GM21515 (cell line): ENCODE measurements around the gene SETD4.

ENCODE experiments used
- ATAC-seq: cut with Tn5 transposase; IDR thresholded peaks from one replicate; pipeline ENCODE4 v1.9.1; 2021; ENCODE audit not compliant: unreplicated experiment

SETD4 gene

DNA sequence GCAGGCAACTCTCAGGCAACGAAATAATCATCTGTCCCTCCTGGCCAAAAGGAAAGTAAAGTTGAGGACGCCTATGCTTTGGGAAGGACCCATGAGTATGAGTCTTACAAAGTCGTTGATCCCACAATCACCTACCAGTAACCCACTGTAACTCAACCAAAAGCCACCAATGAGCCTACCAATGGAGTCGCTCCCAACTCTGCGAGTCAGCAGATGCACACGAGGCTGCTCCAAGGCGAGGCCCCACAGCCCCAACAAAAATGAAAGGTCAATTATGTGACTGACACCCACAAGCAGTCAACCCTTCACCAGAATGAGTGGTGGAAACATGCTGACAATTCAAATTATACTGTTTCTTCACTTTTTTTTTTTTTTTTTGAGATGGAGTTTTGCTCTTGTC is 12.0 kb downstream of the SETD4 start:
- ATAC-seq = no peak

DNA sequence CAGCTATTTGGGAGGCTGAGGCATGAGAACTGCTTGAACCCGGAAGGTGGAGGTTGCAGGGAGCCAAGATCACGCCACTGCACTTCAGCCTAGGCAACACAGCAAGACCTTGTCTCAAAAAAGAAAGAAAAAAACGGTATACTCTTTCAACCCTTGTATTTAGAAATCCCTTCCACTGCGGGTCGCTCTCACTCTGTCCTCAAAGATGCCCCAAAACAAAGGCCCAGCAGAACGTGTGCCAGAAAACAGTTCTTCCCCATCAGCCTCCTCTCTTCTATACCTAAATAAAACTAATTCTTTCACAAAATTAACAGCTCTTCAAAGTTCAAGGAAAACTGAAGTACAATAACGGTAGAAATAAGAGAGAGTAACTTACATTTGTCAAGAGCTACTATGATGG is 13.2 kb downstream of the SETD4 start:
- ATAC-seq = no peak

DNA sequence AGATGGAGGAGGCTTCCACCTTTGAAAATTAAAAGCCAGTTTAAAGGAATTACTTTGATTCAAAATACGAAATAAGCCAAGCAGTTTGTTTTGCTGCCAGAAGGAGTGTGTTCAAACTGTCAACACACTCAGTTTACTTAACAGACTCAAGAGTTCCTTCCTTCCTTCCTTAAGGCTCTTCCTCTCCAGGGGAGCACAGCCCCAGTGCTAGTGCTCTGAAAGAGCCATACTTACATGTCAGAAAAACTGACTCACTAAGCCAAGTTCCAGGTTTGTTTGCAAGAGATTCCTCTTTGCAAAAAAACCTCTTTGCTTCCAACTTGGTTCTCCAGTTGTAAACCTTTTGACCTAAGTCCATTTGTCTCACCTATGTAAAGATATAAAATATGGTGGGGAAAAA is 14.3 kb downstream of the SETD4 start:
- ATAC-seq = no peak

DNA sequence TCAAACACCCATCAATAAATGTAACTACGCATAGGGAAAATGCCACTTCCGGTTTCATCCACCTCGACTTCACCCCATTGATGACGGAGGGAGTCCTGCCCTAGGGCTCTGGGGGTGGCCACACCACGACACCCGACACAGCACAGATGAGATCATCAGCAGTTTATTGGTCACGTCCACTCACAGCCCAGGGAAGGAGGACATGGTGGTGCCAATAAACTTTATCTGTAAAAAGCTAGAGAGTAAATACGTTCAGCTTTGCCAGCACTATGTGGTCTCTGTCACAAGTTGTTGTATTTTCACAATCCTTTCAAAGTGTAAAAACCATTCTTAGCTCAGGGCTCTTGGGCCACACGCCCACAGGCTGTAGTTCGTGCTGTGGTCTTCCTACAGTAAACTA is 16.3 kb downstream of the SETD4 start:
- no peak for ATAC-seq

DNA sequence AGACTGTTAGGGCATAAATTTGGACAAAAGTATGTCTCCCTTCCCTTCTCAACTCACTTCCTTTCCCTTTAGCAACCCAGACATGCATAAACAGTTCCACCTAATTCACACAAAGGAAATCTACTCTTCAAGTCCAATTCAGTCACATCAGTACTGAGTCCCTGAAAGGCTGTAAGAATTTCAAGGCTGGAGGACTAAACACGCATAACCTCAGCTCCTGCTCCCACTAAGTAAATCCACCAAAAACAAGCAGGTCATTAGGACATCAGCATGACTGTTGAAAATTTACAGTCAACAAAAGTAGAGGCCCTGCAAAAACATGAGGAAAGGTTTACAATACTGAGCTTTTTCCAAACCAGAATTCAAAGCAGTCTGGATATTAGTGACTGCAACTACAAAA is 18.4 kb downstream of the SETD4 start:
- no peak for ATAC-seq

DNA sequence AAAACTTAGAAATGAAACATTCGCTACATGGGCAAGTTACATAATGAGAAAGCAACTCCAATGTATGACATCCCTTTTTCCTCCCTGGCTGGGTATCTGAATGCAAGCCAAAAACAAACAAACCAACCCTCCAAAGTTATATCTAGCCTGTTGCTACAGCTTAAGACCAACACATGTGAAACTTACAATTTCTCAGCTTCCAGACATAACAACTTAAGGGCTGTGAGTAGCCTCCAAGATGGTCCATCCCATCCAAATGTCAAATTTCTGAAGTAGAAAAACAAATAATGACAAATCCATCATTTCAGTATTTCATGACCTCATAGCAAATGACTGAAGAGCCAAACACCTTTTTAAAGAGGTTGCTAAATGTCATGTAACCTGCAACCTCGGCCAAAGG is 19.9 kb downstream of the SETD4 start:
- ATAC-seq = no peak

DNA sequence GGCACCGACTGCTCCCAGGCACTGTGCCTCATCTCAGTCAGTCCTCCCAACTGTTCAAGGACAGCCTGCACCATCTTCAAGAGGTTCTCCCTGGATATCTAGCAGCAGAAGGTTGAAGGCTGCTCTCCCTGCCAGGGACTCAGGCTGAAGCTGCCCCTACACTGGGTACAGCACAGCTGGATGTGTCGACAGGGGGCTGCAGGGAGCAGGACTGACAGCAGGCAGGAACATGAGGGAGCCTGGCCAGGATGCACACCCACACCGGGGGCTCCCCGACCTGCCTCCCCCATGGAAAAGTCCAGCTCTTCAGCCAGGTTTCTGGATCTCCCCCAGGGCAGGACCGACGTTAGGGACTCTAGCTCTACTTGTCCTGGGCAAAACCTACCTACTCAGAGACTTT is 20.5 kb downstream of the SETD4 start:
- no peak for ATAC-seq

DNA sequence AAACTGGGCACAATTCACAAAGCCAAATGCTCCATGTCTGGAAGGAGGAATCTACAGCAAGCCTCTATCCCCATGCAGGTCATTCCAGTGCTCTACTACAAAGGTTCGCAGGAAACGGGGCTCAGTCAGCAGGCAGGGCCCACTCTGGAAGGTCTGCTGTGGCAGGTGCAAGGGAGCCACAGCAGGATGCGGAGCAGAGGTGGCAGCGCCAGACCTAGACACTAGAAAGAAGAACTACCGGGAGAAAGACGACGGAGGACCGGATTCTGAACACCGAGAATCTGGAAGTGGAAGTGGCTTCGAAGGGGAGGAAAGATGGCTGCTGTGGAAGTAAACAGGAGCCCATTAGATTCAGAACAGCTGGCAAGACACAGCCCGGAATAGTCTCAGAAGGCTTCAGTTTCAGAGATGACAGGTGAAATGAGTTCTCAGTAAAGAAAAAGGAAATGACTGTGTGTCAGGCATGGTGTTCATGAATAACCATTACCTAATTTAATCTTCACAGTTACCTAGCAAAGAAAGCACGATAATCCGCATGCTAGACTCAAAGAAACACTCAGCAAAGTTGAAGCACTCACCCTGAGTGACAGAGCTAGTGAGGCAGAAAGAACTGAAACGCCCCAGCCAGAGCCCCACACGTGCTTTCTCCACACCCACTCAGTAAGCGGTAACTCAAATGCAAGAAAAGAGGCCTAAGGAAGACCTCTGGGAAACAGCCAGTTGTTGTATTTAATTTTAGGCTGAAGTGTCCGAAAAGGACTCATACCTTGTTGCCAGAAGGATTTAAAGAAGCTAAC is 21.4 kb downstream of the SETD4 start:
- no peak for ATAC-seq

DNA sequence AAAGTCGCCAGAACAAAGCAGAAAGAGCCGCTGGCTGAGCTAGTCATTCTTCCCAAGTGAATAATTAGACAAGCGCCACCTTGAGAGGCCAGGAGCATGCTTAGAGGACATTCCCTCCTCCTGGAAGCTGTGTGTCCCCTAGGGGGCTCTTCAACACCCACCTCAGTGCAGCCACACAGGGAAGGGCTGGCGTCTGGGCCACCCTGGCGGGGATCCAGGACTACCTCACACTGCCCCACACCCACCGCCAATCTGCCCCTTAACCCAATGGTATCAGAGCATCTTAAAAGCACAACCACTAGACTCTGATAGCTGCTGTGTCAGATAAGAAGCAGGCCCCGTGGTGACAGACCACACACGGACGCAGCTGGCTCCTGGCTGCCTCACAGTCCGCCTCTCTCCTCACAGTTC is 24.9 kb downstream of the SETD4 start:
- ATAC-seq = no peak

DNA sequence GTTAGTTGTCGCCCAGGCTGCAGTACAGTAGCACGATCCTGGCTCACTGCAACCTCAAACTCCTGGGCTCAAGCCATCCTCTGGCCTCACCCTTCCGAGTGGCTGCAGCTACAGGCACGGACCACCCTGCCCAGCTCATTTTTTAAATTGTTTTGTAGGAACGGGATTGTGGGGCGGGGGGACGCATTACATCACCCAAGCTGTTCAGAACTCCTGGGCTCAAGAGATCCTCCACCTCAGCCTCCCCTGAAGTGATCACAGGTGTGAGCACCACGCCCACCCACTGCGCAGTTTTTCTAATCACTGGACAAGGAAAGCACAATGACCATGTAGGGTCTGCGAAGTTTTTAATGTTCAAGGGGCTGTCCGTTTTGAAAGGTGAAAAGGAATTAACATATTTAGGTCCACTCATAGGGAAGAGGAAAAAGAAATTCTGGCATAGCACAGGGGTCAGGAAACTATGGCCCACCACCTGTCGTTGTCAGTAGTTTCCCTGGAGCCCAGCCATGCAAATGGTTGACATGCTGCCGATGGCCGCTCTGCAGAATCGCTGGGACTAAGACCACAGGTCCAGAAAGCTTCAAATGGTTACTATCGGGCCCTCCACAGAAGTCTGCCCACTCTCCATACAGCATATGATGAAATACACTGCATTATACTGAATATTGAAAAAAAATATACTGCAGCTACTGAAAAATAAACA is 26.0 kb downstream of the SETD4 start:
- no peak for ATAC-seq

DNA sequence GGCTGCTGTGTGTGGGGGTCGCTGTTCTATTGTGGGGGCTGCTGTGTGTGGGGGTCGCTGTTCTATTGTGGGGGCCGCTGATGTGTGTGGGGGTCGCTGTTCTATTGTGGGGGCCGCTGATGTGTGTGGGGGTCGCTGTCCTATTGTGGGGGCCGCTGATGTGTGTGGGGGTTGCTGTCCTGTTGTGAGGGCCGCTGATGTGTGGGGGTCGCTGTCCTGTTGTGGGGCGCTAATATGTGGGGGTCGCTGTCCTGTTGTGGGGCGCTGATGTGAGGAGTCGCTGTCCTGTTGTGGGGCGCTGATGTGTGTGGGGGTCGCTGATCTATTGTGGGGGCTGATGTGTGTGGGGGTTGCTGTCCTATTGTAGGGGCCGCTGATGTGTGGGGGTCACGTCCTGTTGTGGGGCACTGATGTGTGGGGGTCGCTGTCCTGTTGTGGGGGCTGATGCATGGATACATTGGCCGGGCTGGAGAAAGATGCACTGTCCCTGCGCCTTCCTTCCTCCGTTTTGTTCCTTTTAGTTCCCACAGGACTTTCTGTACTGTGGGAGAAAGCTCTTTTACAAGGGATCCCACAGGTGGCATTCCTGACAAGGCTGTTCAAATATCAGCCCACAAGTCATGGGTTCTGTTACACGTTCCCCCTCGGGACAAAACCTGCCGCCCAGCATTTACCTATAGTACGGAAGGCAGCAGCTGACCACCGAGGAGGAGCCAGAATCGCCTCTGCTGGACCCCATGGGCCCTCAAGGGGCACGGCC is 27.5 kb downstream of the SETD4 start:
- ATAC-seq = no peak

DNA sequence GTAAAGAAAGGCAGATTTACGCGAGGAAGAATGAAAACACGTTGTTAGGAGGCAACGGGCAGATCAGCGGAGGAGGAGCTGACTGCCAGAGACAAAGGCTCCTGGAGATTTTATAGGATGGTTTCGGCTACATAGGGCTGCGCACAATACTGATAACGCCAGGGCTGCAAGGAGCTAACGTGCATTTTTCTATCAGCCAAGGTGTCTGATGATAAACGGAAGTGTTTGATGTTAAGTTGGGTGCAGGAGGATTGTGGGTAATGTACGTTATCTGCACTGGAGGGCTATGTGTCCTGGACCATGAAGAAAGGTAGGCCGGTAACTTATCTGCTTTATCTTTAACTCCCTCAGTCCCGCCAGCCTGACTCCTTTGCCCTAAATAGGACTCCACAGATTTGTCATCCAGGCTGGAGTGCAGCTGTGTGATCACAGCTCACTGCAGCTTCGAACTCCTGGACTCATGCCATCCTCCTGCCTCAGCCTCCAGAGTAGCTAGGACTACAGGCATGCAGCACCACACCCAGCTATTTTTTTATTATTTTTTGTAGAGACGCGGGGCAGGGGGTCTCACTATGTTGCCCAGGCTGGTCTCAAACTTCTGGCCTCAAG is 29.6 kb downstream of the SETD4 start:
- ATAC-seq = no peak

DNA sequence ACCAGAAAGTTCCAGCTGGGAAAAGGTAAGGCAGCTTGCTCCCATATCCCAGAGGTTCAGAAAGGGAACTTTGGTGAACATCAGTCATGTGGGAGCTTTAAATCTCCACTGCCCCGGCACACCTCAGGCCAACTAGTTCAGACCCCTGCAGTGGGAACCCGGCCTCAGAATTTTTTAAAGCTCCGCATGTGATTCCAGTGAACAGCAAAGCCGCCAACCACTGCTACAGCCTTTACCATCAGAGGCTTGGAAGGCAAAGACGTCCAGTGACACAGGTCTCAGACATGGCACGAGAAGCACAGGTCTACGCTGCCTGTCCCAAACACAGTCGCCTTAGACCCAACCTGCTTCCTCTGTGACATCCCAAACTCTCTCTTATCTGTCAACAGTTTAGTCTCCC is 31.0 kb downstream of the SETD4 start:
- ATAC-seq = no peak

DNA sequence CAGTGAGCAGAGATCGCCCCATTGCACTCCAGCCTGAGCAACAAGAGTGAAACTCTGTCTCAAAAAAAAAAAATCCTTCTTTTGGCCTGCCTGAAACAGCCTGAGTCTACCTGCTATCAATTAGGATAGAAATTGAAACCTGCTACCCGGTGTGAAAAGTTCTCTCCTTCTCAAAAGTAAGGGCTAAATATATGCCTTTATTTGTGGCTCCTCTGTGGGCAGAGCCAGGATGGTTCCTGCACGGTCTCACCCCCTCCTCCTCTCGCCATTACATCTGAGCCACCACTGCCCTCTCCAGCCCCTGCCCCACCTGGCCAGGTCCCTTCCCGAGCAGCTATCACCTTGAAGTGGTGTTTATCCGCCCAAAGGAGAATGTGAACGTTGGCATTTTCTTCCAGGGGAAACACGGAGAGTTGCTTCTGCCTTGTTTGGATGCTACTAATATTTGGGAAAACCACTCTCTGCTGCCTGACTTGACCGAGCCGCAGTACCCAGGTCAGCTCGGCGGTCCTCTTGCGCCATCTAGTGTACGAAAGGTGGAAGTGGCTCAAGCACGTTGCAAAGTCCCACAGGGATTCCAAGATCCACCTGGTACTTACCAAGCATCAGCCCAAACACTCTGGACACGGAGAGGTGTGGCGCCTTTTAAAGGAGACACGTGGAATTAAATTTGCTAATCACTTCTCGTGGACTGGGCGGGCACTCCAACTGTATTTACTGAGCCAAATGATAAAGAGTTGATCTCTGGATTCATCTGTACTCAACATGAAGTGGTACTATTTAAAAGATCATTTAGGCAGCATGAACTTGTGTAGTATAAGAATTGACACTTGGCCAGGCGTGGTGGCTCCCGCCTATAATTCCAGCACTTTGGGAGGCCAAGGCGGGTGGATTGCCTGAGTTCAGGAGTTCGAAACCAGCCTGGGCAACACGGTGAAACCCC is 31.9 kb downstream of the SETD4 start:
- ATAC-seq = peak; percentile 76

DNA sequence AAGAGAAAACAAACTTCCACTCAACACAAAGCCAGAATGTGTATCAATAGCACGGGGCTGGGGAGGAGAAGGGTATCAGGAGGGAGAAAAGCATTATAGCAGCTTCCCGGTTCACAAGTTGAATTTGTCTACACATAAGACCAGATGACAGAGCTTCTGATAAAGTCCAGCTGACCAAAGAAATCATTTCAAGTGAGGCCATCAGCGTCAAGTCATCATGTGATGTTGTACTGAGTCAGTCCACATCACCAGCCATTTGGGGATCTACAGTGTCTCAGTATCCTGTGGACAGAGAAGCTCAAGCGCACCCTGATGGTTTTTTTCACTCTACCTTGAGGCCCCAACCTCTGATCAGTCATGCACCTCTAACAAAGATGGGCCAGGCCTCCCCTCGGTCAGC is 33.0 kb downstream of the SETD4 start:
- no peak for ATAC-seq

DNA sequence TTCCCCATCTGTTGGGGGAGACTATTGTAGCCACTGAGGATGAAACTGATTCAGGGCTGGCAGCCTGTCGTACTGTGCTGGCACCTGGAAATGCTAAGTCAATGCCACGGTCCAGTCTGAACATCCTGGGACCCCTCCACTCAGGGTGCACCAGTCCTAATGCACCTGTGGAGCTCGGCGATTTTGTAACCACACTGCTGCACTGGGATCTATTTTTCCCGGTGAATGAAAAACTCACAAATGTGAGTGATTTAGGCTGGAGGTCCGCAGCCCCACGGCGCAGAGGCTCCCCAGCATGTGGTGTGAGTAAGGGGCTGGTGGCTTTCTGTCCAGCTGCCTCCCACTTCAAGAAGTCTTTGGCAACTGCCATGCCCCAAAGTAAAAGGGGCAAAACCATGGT is 35.5 kb downstream of the SETD4 start:
- ATAC-seq = no peak

DNA sequence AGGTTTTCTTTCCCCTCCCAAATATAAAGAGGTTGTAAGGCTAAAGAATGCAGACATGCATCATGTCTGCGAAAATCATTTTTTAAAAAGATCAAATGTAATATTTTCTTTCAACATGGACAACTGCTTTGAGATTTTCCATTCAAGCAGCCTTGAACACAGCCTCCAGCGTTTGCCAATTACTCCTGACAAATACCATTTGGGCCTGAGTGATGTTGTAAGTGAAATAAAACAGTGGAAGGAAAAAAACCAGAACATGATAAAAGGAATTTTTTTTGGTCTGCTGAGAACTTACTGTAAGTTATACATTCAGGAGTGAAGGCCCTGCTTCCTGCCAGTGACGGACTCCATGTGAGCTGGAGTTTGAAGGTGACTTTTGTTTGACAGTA is 37.2 kb downstream of the SETD4 start:
- no peak for ATAC-seq

DNA sequence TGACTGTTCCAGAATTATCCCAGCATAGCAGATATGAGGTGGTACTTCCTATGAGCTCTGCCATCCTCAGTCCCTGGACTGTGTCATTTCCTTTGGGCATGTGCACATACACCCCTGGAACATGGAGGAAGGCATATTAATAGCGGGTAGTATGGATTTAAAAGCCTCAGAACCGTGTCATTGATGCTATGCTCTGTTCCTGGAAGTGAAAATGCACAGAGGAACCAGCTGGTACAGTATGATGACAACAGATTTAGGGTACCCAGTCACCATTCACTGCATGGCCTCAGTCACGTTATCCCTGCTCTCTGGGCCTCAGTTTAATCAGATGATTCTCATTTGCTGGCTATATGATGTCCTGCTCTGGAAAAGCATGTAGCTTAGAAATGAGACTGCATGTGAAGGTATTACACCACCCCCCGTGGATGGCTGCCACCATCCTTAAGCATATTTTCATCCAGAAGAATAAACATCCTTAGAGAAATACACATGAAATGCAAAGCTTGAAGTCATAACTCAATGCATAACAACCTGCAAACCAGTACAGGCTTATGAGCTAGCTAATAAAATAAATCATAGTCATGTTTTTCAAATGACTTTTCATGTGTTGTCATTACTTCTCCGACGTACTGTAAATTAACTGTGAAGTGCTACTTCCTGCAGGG is 37.8 kb downstream of the SETD4 start:
- ATAC-seq = no peak

DNA sequence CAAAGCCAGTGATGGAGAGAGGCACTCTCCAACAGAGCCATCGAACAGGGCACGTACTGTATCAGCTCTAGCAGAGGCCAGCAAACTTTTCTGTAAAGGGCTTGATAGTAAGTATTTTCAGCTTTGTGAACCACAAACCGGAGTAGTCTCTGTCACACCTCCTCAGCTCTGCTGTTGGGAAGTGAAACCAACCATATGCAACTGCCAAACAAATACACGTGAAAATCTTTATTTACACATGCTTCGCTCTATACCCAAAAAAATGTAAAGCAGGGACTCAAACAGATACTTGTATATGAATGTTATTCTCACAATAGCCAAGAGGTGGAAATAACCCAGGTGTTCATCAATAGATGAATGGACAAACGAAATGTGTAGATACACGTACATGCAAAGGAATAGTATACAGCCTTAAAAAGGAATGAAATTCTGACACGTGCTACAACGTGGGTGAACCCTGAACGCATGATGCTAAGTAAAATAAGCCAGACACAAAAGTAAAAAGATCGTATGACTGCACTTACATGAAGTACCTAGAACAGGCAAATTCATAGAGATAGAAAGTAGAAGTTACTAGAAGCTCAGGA is 39.0 kb downstream of the SETD4 start:
- peak; percentile 75 for ATAC-seq

DNA sequence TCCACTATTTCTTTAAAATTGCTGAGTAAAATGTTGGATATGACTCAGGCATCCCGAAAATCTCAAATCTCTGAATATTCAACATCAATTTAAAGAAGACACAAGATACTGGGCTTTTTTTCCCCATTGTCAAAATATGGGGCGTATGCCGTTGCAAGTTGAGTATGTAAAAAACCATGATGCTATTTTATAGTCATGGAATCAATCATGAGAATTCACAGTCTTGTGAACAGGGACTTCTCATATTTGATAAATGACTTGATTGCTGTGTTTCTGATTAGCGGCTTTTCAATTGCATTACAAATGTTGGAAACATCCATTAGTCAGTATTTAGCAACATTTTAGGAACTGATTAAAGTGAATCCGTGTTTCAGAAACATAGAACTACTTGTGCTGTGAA is 45.3 kb downstream of the SETD4 start:
- no peak for ATAC-seq
